Fibroblast of skin of left quadriceps (primary cell): ENCODE results near the gene C14orf132.

Experiments
- DNase-seq, 2 experiments: peaks; one replicate each; pipeline ENCODE4 v3.0.0-alpha.2; 2013; ENCODE audit warnings: low read depth in 2 of 2

Gene C14orf132

GRCh38 chr14:96098309-96098998 lies 59.3 kb downstream of the C14orf132 start:
- DNase-seq = no peak

GRCh38 chr14:96098999-96099335 lies 59.8 kb downstream of the C14orf132 start:
- no peak for DNase-seq

- DNase-seq = no peak
Measured at GRCh38 chr14:96100161-96101064, 61.3 kb downstream of the C14orf132 start.

GRCh38 chr14:96102081-96102856 lies 63.1 kb downstream of the C14orf132 start:
- no peak for DNase-seq

GRCh38 chr14:96103075-96103474 lies 63.9 kb downstream of the C14orf132 start:
- DNase-seq = no peak

- DNase-seq = no peak
Measured at GRCh38 chr14:96103560-96104460, 64.6 kb downstream of the C14orf132 start.

- peak; percentile 75 for DNase-seq
Measured at GRCh38 chr14:96104469-96105057, 65.4 kb downstream of the C14orf132 start.

- no peak for DNase-seq
Measured at GRCh38 chr14:96105089-96105925, 66.1 kb downstream of the C14orf132 start.

GRCh38 chr14:96105926-96106441 lies 66.8 kb downstream of the C14orf132 start:
- DNase-seq = no peak

- no peak for DNase-seq
Measured at GRCh38 chr14:96106891-96107290, 67.7 kb downstream of the C14orf132 start.

GRCh38 chr14:96108061-96108795 lies 69.1 kb downstream of the C14orf132 start:
- DNase-seq = no peak

- DNase-seq = no peak
Measured at GRCh38 chr14:96108911-96109310, 69.7 kb downstream of the C14orf132 start.

- DNase-seq = no peak
Measured at GRCh38 chr14:96109596-96110355, 70.6 kb downstream of the C14orf132 start.

GRCh38 chr14:96112032-96112431 lies 72.9 kb downstream of the C14orf132 start:
- no peak for DNase-seq

- DNase-seq = no peak
Measured at GRCh38 chr14:96114002-96114401, 74.8 kb downstream of the C14orf132 start.

GRCh38 chr14:96117101-96117897 lies 78.1 kb downstream of the C14orf132 start:
- DNase-seq = no peak

- DNase-seq = no peak
Measured at GRCh38 chr14:96117960-96118359, 78.8 kb downstream of the C14orf132 start.
